H1 (cell line): Measurements from ENCODE around the gene TUBD1.

ENCODE experiments used
- CBX5 ChIP-seq: fragments of 300-800, 300-1000 bp; sonication (generic); IDR thresholded peaks from 2 replicates; pipeline ENCODE4 v1.7.1; 2016; ENCODE audit warnings: antibody characterized with exemption, low read length, low read depth
- EZH2 ChIP-seq: fragments of 200-600 bp; sonication (generic); IDR thresholded peaks from 2 replicates; pipeline ENCODE4 v1.7.1; 2012; ENCODE audit warnings: low read depth, mild to moderate bottlenecking, moderate library complexity, low read length, inconsistent platforms; ENCODE audit not compliant: severe bottlenecking
- GABPA ChIP-seq: IDR thresholded peaks from 2 replicates; pipeline ENCODE4 v1.6.1; 2011; ENCODE audit warnings: mild to moderate bottlenecking, low read length, moderate library complexity, borderline replicate concordance; ENCODE audit not compliant: insufficient read depth
- RAD21 ChIP-seq, 2 experiments: IDR thresholded peaks in 1 of 2; conservative IDR thresholded peaks in 1 of 2; 2 replicates each; pipeline ENCODE4 v1.6.1; 2011; ENCODE audit warnings: low read depth in 2 of 2, low read length in 2 of 2, improper control_type of control experiment in 1 of 2, inconsistent platforms in 1 of 2, mild to moderate bottlenecking in 1 of 2, moderate library complexity in 1 of 2
- RXRA ChIP-seq: IDR thresholded peaks from 2 replicates; pipeline ENCODE4 v1.6.1; 2011; ENCODE audit warnings: low read depth, mild to moderate bottlenecking, low read length, moderate library complexity; ENCODE audit not compliant: insufficient read depth
- TF ChIP-seq, protein P1 (sequence below), 3 experiments: IDR thresholded peaks; 1 replicate in 2 of 3; 2 replicates in 1 of 3; pipeline versions ENCODE4 v1.5.1 to v1.6.1; 2011; ENCODE audit warnings: low read length in 3 of 3, mild to moderate bottlenecking in 3 of 3, inconsistent platforms in 2 of 3, low read depth in 1 of 3, moderate library complexity in 1 of 3; ENCODE audit not compliant: insufficient read depth in 1 of 3; ENCODE audit errors: control extremely low read depth in 1 of 3
- TF ChIP-seq, protein P2 (sequence below): IDR thresholded peaks from 2 replicates; pipeline ENCODE4 v1.6.1; 2012; ENCODE audit warnings: low read length, inconsistent platforms

DNA sequence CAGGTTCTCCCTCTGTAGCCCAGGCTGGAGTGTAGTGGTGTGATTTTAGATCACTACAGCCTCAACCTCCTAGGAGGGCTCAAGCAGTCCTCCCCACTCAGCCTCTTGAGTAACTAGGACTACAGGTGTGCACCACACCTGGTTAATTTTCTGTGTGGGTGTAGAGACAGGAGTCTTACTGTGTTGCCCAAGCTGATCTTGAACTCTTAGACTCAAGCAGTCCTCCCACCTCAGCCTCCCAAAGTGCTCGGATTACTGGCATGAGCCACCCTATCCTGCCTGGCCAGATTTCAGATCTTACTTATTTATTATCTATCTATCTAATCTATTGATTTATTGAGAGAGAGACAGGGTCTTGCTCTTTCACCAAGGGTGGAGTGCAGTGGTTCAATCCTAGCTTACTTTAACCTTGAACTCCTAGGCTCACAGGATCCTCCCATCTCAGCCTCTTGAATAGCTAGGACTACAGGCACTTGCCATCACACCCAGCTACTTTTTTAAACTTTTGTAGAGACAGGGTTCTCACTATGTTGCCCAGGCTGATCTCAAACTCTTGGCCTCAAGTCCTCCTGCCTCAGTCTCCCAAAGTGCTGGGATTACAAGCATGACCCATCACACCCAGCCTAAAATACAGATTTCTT lies 61.8 kb downstream of the TUBD1 start:
- TF ChIP-seq CBX5 (no peak), RAD21 (IDR thresholded peaks at IDR 0.05 in 1 of 2, conservative IDR thresholded peaks at IDR 0.05 in 1 of 2; ENCODE audit: low read depth in 2 of 2, low read length in 2 of 2) (no peak), GABPA (no peak), EZH2 (no peak), RXRA (no peak)
- TF ChIP-seq, protein P1, sequence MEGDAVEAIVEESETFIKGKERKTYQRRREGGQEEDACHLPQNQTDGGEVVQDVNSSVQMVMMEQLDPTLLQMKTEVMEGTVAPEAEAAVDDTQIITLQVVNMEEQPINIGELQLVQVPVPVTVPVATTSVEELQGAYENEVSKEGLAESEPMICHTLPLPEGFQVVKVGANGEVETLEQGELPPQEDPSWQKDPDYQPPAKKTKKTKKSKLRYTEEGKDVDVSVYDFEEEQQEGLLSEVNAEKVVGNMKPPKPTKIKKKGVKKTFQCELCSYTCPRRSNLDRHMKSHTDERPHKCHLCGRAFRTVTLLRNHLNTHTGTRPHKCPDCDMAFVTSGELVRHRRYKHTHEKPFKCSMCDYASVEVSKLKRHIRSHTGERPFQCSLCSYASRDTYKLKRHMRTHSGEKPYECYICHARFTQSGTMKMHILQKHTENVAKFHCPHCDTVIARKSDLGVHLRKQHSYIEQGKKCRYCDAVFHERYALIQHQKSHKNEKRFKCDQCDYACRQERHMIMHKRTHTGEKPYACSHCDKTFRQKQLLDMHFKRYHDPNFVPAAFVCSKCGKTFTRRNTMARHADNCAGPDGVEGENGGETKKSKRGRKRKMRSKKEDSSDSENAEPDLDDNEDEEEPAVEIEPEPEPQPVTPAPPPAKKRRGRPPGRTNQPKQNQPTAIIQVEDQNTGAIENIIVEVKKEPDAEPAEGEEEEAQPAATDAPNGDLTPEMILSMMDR (IDR thresholded peaks at IDR 0.05; ENCODE audit: control extremely low read depth in 1 of 3, insufficient read depth in 1 of 3, low read depth in 1 of 3, low read length in 3 of 3), result no peak
- TF ChIP-seq, protein P2, sequence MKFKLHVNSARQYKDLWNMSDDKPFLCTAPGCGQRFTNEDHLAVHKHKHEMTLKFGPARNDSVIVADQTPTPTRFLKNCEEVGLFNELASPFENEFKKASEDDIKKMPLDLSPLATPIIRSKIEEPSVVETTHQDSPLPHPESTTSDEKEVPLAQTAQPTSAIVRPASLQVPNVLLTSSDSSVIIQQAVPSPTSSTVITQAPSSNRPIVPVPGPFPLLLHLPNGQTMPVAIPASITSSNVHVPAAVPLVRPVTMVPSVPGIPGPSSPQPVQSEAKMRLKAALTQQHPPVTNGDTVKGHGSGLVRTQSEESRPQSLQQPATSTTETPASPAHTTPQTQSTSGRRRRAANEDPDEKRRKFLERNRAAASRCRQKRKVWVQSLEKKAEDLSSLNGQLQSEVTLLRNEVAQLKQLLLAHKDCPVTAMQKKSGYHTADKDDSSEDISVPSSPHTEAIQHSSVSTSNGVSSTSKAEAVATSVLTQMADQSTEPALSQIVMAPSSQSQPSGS, result no peak
